ENCODE results near the gene FAM151B. TPM values are rescaled to one million over a fixed set of nuclear protein-coding genes. Genes with fewer than 3 reads are reported as not detected.
"Not testable (repeated sequence)": the region's sequence is repeated elsewhere in the genome, so short reads cannot be mapped to it uniquely, and the experiment has no call there.

Gene FAM151B
- total RNA-seq, 1 donor from 2014 or later: 3.8 TPM

- TF ChIP-seq CTCF (IDR thresholded peaks at IDR 0.05; ENCODE audit: insufficient read depth, low read length, poor library complexity, severe bottlenecking): no peak
- no peak for DNase-seq (ENCODE audit: low read depth)
- H3K27me3 ChIP-seq (ENCODE audit: control insufficient read depth, insufficient read depth, low read length): no peaks in the 10 kb centered on the region
- H3K36me3 ChIP-seq (ENCODE audit: control insufficient read depth, insufficient read depth, low read length): no peaks in the 10 kb centered on the region
- H3K4me3 ChIP-seq (ENCODE audit: low read depth, low read length): no peak overlapping the region
Observed at GRCh38 chr5:80463269-80463668, 24.6 kb upstream of the FAM151B start.

- Histone ChIP-seq H3K4me3 (ENCODE audit: low read depth, low read length) (no peak overlapping the region), H3K27me3 (ENCODE audit: control insufficient read depth, insufficient read depth, low read length) (no peaks in the 10 kb centered on the region), H3K36me3 (ENCODE audit: control insufficient read depth, insufficient read depth, low read length) (no peaks in the 10 kb centered on the region)
- no peak for DNase-seq (ENCODE audit: low read depth)
- no peak for TF ChIP-seq CTCF (IDR thresholded peaks at IDR 0.05; ENCODE audit: insufficient read depth, low read length, poor library complexity, severe bottlenecking)
Observed at GRCh38 chr5:80466669-80467485, 21.0 kb upstream of the FAM151B start.

GRCh38 chr5:80468131-80468530 is 19.8 kb upstream of the FAM151B start:
- no peak for DNase-seq (ENCODE audit: low read depth)
- no peak for TF ChIP-seq CTCF (IDR thresholded peaks at IDR 0.05; ENCODE audit: insufficient read depth, low read length, poor library complexity, severe bottlenecking)
- Histone ChIP-seq H3K36me3 (ENCODE audit: control insufficient read depth, insufficient read depth, low read length) (no peaks in the 10 kb centered on the region), H3K4me3 (ENCODE audit: low read depth, low read length) (no peak overlapping the region), H3K27me3 (ENCODE audit: control insufficient read depth, insufficient read depth, low read length) (no peaks in the 10 kb centered on the region)

GRCh38 chr5:80470631-80471030 is 17.3 kb upstream of the FAM151B start:
- H3K27me3 ChIP-seq (ENCODE audit: control insufficient read depth, insufficient read depth, low read length); H3K36me3 ChIP-seq (ENCODE audit: control insufficient read depth, insufficient read depth, low read length): not testable (repeated sequence)

GRCh38 chr5:80474929-80475328 is 13.0 kb upstream of the FAM151B start:
- Histone ChIP-seq H3K4me3 (ENCODE audit: low read depth, low read length) (no peak overlapping the region), H3K36me3 (ENCODE audit: control insufficient read depth, insufficient read depth, low read length) (no peaks in the 10 kb centered on the region), H3K27me3 (ENCODE audit: control insufficient read depth, insufficient read depth, low read length) (no peaks in the 10 kb centered on the region)
- TF ChIP-seq CTCF (IDR thresholded peaks at IDR 0.05; ENCODE audit: insufficient read depth, low read length, poor library complexity, severe bottlenecking): no peak
- no peak for DNase-seq (ENCODE audit: low read depth)

More at GRCh38 chr5:80470631-80471030, 17.3 kb upstream of the FAM151B start:
- DNase-seq (ENCODE audit: low read depth); H3K4me3 ChIP-seq (ENCODE audit: low read depth, low read length): not testable (repeated sequence)

- DNase-seq (ENCODE audit: low read depth): no peak
- TF ChIP-seq CTCF (IDR thresholded peaks at IDR 0.05; ENCODE audit: insufficient read depth, low read length, poor library complexity, severe bottlenecking): no peak
- H3K27me3 ChIP-seq (ENCODE audit: control insufficient read depth, insufficient read depth, low read length): no peaks in the 10 kb centered on the region
- peaks cover 1% of the 10 kb centered on the region for H3K36me3 ChIP-seq (ENCODE audit: control insufficient read depth, insufficient read depth, low read length)
- H3K4me3 ChIP-seq (ENCODE audit: low read depth, low read length): no peak overlapping the region
Observed at GRCh38 chr5:80479713-80480112, 8.2 kb upstream of the FAM151B start.

Measured in kidney epithelial cell (primary cell).